ENCODE measurements around the gene SLC30A4.

SLC30A4 gene

DNA sequence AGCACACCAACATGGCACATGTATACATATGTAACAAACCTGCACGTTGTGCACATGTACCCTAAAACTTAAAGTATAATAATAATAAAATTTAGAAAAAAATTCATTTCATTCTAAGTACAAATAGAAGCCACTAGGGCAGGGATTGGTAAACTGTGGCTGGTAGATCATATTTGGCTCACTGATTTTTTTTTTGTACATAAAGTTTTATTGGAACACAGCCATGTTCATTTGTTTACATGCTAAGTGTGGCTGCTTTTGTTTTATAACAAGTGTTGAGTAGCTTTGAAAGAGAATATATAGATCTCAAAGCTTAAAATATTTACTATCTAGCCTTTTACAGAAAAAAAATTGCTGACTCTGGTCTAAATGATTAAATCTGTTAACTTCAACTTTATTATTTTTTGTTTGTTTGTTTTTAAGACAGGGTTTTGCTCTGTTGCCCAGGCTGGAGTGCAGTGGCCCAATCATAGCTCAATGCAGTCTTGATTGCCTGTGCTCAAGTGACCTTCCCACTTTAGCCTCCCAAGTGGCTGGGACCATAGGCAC is 32.8 kb downstream of the SLC30A4 start:
- H3K27ac Mint-ChIP-seq = no peak overlapping the region
- no peak overlapping the region for H3K4me3 Mint-ChIP-seq
- ATAC-seq (ENCODE audit: low read depth) (no peak), DNase-seq (ENCODE audit: low spot score in 2 of 2) (no peak)
- H3K36me3 Mint-ChIP-seq = peaks cover 10% of the 10 kb centered on the region
- no peaks in the 10 kb centered on the region for H3K4me1 Mint-ChIP-seq
- no peaks in the 10 kb centered on the region for H3K27me3 Mint-ChIP-seq
- no peaks in the 10 kb centered on the region for H3K9me3 Mint-ChIP-seq

GRCh38 chr15:45486317-45486716 is 36.2 kb downstream of the SLC30A4 start:
- Mint-ChIP-seq H3K4me3 (no peak overlapping the region), H3K9me3 (no peaks in the 10 kb centered on the region), H3K36me3 (peaks cover 9% of the 10 kb centered on the region), H3K27ac (no peak overlapping the region), H3K4me1 (no peaks in the 10 kb centered on the region), H3K27me3 (no peaks in the 10 kb centered on the region)
- no peak for DNase-seq (ENCODE audit: low spot score in 2 of 2)
- no peak for ATAC-seq (ENCODE audit: low read depth)

- Mint-ChIP-seq H3K36me3 (peaks cover 3% of the 10 kb centered on the region), H3K9me3 (no peaks in the 10 kb centered on the region), H3K27me3 (no peaks in the 10 kb centered on the region), H3K4me3 (no peak overlapping the region), H3K27ac (no peak overlapping the region), H3K4me1 (no peaks in the 10 kb centered on the region)
- ATAC-seq (ENCODE audit: low read depth) (no peak), DNase-seq (ENCODE audit: low spot score in 2 of 2) (no peak)
Observed at GRCh38 chr15:45481135-45481534, 41.4 kb downstream of the SLC30A4 start.

GRCh38 chr15:45476410-45476809 is 46.1 kb downstream of the SLC30A4 start:
- Mint-ChIP-seq H3K27ac (no peak overlapping the region), H3K4me1 (no peaks in the 10 kb centered on the region), H3K36me3 (no peaks in the 10 kb centered on the region), H3K9me3 (no peaks in the 10 kb centered on the region), H3K4me3 (no peak overlapping the region), H3K27me3 (peaks cover 6% of the 10 kb centered on the region)
- ATAC-seq (ENCODE audit: low read depth) (no peak), DNase-seq (ENCODE audit: low spot score in 2 of 2) (no peak)

DNA sequence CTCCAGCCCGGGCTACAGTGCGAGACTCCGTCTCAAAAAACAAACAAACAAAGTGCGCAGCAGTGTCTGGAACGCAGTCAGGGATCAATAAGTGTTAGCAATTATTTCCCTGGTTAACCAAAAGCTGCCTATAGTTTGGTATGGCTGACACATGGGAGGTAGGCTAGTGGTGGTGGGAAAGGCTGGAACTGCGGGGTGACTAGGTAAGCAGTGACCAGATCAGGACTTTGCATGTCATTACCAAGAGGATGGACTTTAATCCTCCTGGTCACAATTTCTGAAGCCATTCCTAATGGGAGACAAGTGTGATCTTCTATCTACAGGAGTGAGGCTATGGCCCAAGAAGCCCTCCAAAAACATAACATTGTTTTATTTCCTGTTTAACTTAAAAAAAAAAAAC is 47.8 kb downstream of the SLC30A4 start:
- no peaks in the 10 kb centered on the region for H3K36me3 Mint-ChIP-seq
- no peak for DNase-seq (ENCODE audit: low spot score in 2 of 2)
- H3K4me3 Mint-ChIP-seq = no peak overlapping the region
- H3K9me3 Mint-ChIP-seq = no peaks in the 10 kb centered on the region
- ATAC-seq (ENCODE audit: low read depth) = no peak
- H3K4me1 Mint-ChIP-seq = no peaks in the 10 kb centered on the region
- peaks cover 7% of the 10 kb centered on the region for H3K27me3 Mint-ChIP-seq
- no peak overlapping the region for H3K27ac Mint-ChIP-seq

DNA sequence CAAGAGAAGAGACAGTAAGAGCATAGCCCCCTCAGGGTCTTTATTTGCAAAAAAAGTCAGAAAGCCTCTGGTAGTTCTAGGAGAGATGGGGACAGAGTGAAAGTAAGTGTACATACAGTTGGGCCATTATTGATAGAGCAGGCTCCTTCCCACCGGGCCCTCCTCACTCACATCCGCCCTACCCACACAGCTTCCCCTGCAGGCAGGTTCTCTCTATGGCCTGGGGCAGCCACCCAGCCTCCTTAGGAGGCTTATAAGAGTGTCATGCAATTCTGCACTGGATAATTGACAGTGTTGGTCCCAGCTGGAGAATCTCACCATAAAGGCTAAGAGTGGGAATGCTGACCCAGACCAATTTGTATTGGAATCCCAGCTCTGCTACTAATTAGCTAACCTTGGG is 49.5 kb downstream of the SLC30A4 start:
- H3K4me3 Mint-ChIP-seq = no peak overlapping the region
- H3K27ac Mint-ChIP-seq = no peak overlapping the region
- H3K9me3 Mint-ChIP-seq = no peaks in the 10 kb centered on the region
- peaks cover 14% of the 10 kb centered on the region for H3K27me3 Mint-ChIP-seq
- no peaks in the 10 kb centered on the region for H3K36me3 Mint-ChIP-seq
- H3K4me1 Mint-ChIP-seq = no peaks in the 10 kb centered on the region
- DNase-seq (ENCODE audit: low spot score in 2 of 2) = no peak
- ATAC-seq (ENCODE audit: low read depth) = no peak

DNA sequence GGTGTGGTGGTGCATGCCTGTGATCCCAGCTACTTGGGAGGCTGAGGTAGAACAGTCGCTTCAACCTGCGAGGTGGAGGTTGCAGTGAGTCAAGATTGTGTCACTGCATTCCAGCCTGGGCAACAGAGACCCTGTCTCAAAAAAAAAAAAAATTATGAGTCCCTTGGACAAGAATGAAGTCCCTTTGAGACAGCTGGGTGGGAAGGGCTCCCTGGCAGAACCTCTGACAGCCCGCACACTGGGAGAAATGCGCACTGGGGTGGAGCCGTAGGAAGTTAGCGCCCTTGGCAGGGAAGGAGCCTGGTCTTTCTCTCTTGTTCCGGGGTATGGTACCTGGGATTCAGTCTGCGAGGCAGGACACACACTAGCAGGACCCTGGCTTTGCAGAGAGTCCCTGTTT is 51.4 kb downstream of the SLC30A4 start:
- Mint-ChIP-seq H3K27me3 (peaks cover 16% of the 10 kb centered on the region), H3K4me3 (no peak overlapping the region), H3K9me3 (no peaks in the 10 kb centered on the region), H3K27ac (no peak overlapping the region), H3K36me3 (no peaks in the 10 kb centered on the region), H3K4me1 (no peaks in the 10 kb centered on the region)
- DNase-seq (ENCODE audit: low spot score in 2 of 2) (no peak), ATAC-seq (ENCODE audit: low read depth) (no peak)

- Mint-ChIP-seq H3K27ac (no peak overlapping the region), H3K4me1 (no peaks in the 10 kb centered on the region), H3K4me3 (no peak overlapping the region), H3K27me3 (peaks cover 16% of the 10 kb centered on the region), H3K36me3 (no peaks in the 10 kb centered on the region), H3K9me3 (no peaks in the 10 kb centered on the region)
- ATAC-seq (ENCODE audit: low read depth) (no peak), DNase-seq (ENCODE audit: low spot score in 2 of 2) (no peak)
Observed at GRCh38 chr15:45469441-45469840, 53.1 kb downstream of the SLC30A4 start.

GRCh38 chr15:45469027-45469426 is 53.5 kb downstream of the SLC30A4 start:
- Mint-ChIP-seq H3K4me1 (no peaks in the 10 kb centered on the region), H3K27me3 (peaks cover 16% of the 10 kb centered on the region), H3K4me3 (no peak overlapping the region), H3K27ac (no peak overlapping the region), H3K9me3 (no peaks in the 10 kb centered on the region), H3K36me3 (no peaks in the 10 kb centered on the region)
- DNase-seq (ENCODE audit: low spot score in 2 of 2) (no peak), ATAC-seq (ENCODE audit: low read depth) (no peak)

DNA sequence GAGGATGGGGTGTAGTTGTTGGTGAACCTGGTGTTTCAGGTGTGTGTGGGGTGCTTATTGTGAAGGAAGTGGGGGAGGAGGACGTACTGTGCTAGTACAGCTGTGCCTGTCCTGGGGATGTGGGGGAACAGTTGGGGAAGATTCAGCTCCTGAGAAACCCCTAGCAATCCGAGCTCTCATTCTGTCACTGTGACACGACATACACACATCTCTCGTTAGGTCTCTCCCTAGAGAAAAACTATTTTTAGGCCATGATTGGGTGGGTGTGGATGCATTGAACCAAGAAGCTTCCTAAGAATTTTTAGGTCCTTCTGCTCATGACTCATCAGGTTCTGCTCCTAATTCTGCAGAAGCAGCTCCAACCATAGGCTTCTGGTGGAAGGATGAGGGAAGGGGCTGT is 54.3 kb downstream of the SLC30A4 start:
- H3K4me1 Mint-ChIP-seq = no peaks in the 10 kb centered on the region
- H3K27me3 Mint-ChIP-seq = peaks cover 16% of the 10 kb centered on the region
- H3K9me3 Mint-ChIP-seq = no peaks in the 10 kb centered on the region
- no peaks in the 10 kb centered on the region for H3K36me3 Mint-ChIP-seq
- ATAC-seq (ENCODE audit: low read depth) (no peak), DNase-seq (ENCODE audit: low spot score in 2 of 2) (no peak)
- H3K27ac Mint-ChIP-seq = no peak overlapping the region
- no peak overlapping the region for H3K4me3 Mint-ChIP-seq

DNA sequence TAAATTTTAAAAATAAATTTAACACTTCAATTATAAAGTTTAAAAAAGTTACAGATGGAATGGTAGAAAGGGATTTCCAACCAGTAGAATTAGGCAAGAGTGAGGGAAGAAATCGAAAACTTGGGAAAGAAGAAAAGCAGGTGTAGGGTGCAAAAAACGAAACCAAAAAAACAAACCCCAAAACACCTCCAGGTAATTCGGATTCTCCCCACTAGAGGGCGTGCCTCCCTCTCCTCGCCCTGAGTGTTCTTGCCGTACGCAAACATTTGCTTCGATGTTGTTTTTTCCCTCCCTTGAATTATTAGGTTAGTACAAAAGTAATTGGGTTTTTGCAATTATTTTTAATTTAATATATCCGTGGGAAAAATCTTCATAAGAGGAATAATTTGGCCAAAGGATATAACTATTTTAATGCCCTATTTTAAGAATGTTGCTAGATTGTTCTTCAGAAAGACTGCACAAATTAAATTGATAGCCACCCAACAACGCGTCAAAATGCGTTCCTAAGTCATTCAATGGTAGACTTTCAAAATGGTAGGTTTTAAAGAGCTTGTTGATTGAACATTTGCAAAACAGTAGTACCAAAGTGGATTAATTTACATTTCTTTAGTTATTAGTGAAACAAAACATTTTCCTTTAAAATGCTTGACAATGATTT is 63.7 kb downstream of the SLC30A4 start:
- H3K27ac Mint-ChIP-seq = no peak overlapping the region
- peaks cover 2% of the 10 kb centered on the region for H3K9me3 Mint-ChIP-seq
- H3K27me3 Mint-ChIP-seq = no peaks in the 10 kb centered on the region
- ATAC-seq (ENCODE audit: low read depth) (no peak), DNase-seq (ENCODE audit: low spot score in 2 of 2) (peak; percentile 85 to 88)
- peak overlapping the region; percentile 82 for H3K4me3 Mint-ChIP-seq
- H3K4me1 Mint-ChIP-seq = peaks cover 26% of the 10 kb centered on the region
- H3K36me3 Mint-ChIP-seq = no peaks in the 10 kb centered on the region

GRCh38 chr15:45457641-45458539 is 64.7 kb downstream of the SLC30A4 start:
- DNase-seq (ENCODE audit: low spot score in 2 of 2) = peak; percentile 91
- Mint-ChIP-seq H3K36me3 (no peaks in the 10 kb centered on the region), H3K27me3 (no peaks in the 10 kb centered on the region), H3K27ac (peak overlapping the region; percentile 73), H3K4me3 (peak overlapping the region; percentile 82), H3K9me3 (peaks cover 2% of the 10 kb centered on the region), H3K4me1 (peaks cover 28% of the 10 kb centered on the region)
- ATAC-seq (ENCODE audit: low read depth) = peak; percentile 70

DNA sequence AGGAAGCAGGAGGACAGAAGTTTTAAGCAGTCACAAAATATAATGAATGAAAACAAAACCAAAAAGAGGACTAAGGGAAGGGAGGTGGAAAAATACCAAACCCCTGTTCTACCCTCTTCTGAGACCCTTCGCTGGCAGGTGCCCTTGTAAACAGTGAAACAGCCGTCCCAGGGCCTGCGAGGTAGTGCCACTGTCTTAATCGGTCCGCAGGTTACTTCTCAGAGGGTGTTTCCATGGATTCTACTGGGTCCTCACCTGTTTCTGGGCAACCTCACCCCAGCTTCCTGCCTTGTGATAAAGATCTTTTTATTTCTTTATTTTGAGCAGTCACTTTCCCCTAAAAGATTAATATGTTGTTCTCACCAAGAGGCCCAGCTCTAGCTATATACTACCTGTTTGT is 65.3 kb downstream of the SLC30A4 start:
- DNase-seq (ENCODE audit: low spot score in 2 of 2) (no peak), ATAC-seq (ENCODE audit: low read depth) (no peak)
- Mint-ChIP-seq H3K4me3 (no peak overlapping the region), H3K9me3 (peaks cover 2% of the 10 kb centered on the region), H3K27me3 (no peaks in the 10 kb centered on the region), H3K4me1 (peaks cover 28% of the 10 kb centered on the region), H3K27ac (peak overlapping the region; percentile 73), H3K36me3 (no peaks in the 10 kb centered on the region)

DNA sequence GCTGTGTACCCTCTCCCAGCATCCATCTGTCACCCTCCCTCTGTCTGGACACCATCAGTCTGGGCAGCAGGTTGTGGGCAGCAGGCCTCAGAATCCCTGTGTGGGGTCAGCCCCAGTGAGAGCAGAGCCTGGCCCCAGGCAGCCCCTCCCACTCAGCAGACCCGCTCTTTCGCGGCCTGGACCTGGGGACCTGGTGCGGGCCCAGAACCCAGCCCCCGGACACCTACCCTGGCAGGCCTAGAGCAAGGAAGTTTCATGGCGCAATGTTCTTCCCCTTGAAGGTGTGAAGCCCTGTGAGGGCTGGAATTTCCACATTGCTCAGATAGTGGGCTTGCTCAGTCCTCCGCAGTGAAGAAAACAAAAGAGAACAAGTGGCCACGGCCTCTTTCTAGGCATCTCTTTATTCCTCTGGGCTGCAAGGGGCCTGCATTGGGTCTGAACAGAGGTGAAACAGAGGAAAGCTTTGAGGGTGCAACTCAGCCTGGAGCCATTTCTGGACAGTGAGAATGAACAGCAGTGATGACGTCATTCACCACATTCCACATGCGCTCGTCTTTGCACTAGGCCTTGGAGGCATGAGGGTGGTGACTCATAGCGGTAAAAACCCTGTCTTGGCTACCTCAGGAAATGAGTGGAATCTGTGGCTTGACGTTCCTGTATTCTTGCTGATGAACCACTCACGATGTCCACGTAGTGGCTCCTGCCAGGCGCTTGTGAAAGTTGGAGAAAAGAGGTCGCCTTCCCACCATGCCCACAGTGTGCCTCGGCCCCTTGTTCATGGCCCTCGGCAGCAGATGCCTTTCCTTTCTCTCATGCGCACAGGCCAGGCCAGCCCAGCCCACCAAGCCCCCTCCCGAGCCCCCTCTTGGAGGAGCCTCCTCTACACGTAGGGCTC is 66.1 kb downstream of the SLC30A4 start:
- no peak for ATAC-seq (ENCODE audit: low read depth)
- H3K27me3 Mint-ChIP-seq = no peaks in the 10 kb centered on the region
- peaks cover 27% of the 10 kb centered on the region for H3K4me1 Mint-ChIP-seq
- no peaks in the 10 kb centered on the region for H3K36me3 Mint-ChIP-seq
- H3K27ac Mint-ChIP-seq = no peak overlapping the region
- H3K9me3 Mint-ChIP-seq = peaks cover under 1% of the 10 kb centered on the region
- no peak overlapping the region for H3K4me3 Mint-ChIP-seq
- no peak for DNase-seq (ENCODE audit: low spot score in 2 of 2)

Data from memory B cell (primary cell).